NCI-H2171 (cell line): ENCODE results near the gene PPFIA3.
"Not testable (repeated sequence)": the region's sequence is repeated elsewhere in the genome, so short reads cannot be mapped to it uniquely, and the experiment has no call there.

Experiments used
- DNase-seq: peaks from one replicate; lab custom pipeline; 2025; lab: John Stamatoyannopoulos, UW

Gene PPFIA3

GRCh38 chr19:49125025-49125731 is 5.8 kb downstream of the PPFIA3 start:
- DNase-seq, result no peak

- no peak for DNase-seq
Measured at GRCh38 chr19:49126575-49126974, 7.2 kb downstream of the PPFIA3 start.

DNA sequence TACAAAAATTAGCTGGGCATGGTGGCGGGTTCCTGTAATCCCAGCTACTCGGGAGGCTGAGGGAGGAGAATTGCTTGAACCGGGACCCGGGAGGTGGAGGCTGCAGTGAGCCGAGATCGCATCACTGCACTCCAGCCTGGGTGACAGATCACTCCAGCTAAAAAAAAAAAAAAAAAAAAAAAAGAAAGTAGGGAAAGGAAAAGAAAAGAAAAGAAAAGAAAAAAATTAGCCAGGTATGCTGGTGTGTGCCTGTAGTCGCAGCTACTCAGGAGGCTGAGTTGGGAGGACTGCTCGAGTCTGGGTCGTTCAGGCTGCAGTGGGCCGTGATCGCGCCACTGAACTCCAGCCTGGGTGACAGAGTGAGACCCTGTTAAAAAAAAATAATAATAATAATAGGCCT is 7.9 kb downstream of the PPFIA3 start:
- DNase-seq, result not testable (repeated sequence)

GRCh38 chr19:49127674-49128544 is 8.6 kb downstream of the PPFIA3 start:
- peak; percentile 91 for DNase-seq

DNA sequence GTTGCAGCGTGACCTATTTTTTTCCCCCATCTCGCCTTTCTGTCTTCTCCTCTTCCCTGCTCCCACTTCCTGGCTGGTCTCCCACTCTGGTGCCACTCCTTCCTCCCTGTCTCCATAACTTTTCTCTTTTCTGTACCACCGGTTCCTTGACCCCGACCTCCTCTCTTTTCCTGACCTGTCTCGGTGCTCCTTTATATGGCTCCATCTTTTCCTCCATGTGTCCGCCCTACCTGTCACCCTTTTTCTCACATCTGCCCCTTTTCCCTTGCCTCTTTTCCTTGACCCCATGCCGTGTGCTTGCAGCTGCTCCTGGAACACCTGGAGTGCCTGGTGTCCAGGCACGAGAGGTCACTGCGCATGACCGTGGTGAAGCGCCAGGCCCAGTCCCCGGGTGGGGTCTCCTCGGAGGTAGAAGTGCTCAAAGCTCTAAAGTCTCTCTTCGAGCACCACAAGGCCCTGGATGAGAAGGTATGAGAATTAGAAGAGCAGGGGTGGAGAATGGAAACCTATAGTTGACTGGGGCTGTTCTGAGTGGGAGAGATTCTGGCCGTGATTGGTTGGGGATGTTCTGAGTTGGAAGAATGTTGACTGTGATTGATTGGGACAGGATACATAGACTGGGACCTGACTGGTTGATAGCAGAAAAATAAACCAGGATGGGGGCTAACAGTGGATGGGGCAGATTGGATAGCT is 9.3 kb downstream of the PPFIA3 start:
- DNase-seq, result no peak

DNA sequence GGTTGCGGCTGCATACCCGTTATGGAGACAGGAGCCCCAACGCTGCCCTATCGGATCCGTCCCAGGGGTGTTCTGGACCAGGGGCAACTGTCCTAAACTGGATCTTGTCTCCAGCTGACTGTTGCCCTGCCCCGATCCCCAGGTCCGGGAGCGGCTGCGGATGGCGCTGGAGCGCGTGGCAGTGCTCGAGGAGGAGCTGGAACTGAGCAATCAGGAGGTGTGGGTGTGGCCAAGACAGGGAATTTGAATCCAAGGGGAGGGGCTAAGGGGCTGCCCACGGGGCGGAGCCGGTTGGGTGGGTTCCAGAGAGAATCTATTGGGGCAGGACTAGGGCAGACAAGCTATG is 9.9 kb downstream of the PPFIA3 start:
- no peak for DNase-seq

DNA sequence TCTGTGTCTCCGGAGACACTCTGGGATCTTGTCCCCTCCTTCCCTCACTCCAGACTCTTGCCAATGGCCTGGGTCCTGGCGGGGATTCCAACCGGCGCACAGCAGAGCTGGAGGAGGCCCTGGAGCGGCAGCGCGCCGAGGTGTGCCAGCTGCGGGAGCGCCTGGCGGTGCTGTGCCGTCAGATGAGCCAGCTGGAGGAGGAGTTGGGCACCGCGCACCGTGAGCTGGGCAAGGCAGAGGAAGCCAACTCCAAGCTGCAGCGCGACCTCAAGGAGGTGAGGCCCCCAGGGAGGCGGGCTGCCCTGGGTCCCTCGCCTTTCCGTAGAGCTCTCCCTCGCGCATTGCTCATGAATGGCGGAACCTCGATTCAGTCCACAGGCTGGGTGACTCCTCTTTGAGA is 11.0 kb downstream of the PPFIA3 start:
- DNase-seq, result no peak

DNA sequence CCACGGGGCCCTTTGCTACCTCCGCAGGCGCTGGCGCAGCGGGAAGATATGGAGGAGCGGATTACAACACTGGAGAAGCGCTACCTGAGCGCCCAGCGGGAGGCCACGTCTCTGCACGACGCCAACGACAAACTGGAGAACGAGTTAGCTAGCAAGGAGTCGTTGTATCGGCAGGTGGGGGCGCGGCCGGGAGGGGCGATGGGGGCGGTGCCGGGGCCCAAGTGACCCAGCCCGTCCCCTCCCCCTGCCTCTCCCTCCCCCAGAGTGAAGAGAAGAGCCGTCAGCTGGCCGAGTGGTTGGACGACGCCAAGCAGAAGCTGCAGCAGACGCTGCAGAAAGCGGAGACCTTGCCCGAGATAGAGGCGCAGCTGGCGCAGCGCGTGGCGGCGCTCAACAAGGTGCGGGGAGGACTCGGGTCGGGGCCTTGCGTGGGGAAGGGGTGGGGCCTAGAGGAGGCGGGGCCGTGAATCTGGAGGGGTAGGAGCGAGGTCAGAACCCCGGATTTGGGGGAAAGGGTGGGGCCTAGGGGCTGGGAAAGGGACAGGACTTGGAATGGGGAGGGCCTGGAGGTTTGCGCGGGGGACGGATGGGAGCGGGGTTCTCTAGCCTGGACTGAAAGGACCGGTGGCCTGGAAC is 13.7 kb downstream of the PPFIA3 start:
- DNase-seq, result no peak

DNA sequence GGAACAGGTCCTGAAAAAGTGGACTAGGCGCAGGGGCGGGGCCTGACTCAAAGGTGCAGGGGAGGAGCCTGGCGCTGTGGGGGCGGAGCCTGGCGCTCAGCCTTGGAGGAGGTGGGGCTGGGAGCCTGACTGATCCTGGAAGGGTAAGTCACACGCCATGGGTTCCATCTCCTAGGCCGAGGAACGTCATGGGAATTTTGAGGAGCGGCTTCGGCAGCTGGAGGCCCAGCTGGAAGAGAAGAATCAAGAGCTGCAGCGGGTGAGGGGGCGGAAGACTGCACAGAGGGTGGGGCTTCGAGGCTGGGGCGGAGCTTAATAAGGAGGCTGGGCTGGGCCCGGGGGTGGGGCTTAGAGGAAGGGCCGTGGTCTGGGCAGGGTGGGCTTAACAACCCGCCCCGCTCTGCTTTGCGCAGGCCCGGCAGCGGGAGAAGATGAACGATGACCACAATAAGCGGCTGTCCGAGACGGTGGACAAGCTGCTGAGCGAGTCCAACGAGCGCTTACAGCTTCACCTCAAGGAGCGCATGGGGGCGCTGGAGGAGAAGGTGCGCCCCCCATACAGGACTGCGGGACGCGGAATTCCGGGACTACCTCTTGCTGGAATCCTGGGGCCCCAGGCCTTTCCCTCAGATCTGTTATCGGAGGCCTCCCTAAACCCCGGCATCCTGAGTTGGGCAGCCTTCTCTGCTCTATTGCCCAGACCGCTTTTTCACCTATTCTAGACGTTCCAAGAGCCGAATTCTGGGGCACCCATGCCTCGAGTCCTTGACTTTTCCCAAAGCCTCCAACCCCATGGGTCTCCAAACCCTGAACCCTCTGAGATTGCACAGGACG is 14.5 kb downstream of the PPFIA3 start:
- no peak for DNase-seq

DNA sequence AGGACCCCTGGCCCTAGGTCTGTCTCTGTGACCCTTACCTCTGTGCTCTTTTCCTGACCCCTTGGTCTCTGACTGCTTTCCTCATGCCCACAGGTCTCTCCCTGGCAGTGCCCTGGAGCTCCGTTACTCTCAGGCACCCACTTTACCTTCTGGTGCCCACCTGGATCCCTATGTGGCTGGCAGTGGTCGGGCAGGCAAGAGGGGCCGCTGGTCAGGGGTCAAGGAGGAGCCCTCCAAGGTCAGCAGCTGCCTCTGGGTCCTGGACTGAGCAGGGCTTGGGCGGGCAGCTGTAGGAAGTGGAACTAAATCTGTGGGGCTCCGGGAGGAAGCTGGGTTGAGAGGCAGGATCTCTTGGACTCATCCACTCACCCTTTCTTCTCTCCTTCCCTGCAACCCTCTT is 16.3 kb downstream of the PPFIA3 start:
- DNase-seq, result no peak

- DNase-seq, result no peak
Measured at GRCh38 chr19:49136771-49137171, 17.4 kb downstream of the PPFIA3 start.

GRCh38 chr19:49140951-49141350 is 21.6 kb downstream of the PPFIA3 start:
- no peak for DNase-seq

DNA sequence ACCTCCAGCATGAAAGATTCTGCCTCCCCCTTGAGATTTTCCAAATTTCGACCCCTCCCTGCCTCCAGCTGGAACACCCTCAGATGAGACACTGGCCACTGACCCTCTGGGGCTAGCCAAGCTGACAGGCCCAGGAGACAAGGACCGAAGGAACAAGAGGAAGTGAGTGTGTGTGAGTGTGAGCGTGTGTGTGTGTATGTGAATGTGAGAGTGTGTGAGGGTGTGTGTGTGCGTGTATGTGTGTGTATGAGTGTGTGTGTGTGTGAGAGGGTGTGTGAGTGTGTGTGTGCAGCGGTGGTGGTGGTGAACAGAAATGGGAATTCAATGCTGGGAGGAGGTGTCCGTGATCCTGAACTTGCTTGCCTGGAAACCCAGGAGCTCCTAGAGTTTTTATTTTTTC is 22.0 kb downstream of the PPFIA3 start:
- DNase-seq, result no peak

DNA sequence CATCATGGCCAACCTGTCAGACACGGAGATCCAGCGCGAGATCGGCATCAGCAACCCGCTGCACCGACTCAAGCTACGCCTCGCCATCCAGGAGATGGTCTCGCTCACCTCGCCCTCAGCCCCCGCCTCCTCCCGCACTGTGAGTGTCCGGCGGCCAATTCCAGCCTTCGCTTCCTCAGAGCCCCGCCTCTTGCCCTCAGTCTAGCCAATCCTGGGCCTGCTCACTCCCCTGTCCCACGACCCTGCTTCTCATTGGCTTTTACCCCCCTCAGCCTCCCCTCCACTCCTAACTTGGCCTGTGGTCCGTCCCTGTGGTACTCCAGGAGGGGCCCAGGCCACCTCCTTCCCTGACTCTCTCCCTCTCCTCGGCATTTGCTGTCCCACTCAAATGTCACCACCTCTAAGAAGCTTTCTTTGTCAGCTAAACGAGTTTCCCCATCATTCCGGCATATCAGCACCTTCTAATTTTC is 23.6 kb downstream of the PPFIA3 start:
- peak; percentile 41 for DNase-seq

- no peak for DNase-seq
Measured at GRCh38 chr19:49145573-49146407, 26.4 kb downstream of the PPFIA3 start.

- DNase-seq, result not testable (repeated sequence)
Measured at GRCh38 chr19:49146408-49146770, 27.0 kb downstream of the PPFIA3 start.

- no peak for DNase-seq
Measured at GRCh38 chr19:49148044-49148682, 28.8 kb downstream of the PPFIA3 start.

DNA sequence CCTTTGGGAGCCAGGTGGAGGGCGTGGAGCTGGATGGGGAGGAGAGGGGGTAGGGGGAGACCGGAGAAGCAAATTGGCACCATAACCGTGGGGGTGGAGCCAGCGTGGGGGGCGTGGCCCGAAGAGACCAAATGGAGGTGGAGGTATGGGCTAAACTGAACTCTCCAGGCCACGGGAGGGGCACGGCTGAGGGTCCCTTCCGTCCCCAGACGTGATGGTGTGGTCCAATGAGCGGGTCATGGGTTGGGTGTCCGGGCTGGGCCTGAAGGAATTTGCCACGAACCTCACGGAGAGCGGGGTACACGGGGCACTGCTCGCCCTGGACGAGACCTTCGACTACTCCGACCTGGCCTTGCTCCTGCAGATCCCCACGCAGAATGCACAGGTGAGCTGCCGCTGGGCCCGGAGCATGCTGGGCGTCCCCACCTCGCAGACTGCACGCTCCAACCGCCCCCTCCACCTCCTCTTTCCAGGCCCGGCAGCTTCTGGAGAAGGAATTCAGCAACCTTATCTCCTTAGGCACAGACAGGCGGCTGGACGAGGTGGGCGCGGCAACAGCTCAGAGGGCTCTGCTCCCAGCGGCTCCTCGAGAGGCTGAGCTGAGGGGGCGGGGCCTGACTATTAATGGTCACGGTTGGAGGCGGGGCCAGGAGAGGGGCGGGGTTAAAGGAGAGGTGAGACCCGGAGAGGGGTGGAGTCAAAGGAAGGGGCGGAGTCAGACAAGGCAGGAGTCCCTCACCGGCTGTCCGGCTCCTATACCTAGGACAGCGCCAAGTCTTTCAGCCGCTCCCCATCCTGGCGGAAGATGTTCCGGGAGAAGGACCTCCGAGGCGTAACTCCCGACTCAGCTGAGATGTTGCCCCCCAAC is 29.7 kb downstream of the PPFIA3 start:
- DNase-seq, result peak; percentile 96

GRCh38 chr19:49149652-49150105 is 30.3 kb downstream of the PPFIA3 start:
- DNase-seq, result peak; percentile 76
